Nasal cavity respiratory epithelium epithelial cell of viscerocranial mucosa (primary cell): Measurements from ENCODE around the gene ZNF80. TPM values are rescaled to one million over a fixed set of nuclear protein-coding genes. Genes with fewer than 3 reads are reported as not detected.

Experiments used
- total RNA-seq: library from RNA; depleted of rRNA; stranded (reverse); fragments of >200 nt; gene quantifications from 2 replicates; pipeline ENCODE4 v1.2.3, GENCODE V29; 2014

Gene ZNF80
- total RNA-seq: not detected in 2 replicates

GRCh38 chr3:114237478-114237877 lies at the start of gene ZNF80:
Gene ZNF80, minus strand, starts transcription at chr3:114237578. Its CDS starts 504 bp downstream, at chr3:114237074.

Other genes with a start within 250 kb of the ZNF80 start
- gene CCDC191, start 181.1 kb downstream of the ZNF80 start, total RNA-seq: 1.0 and 2.8 TPM in 2 replicates
- gene QTRT2, start 180.8 kb downstream of the ZNF80 start, total RNA-seq: 30.1 and 36.7 TPM in 2 replicates
- not detected in 2 replicates for gene DRD3, start 58.5 kb downstream of the ZNF80 start, total RNA-seq
- not detected in 2 replicates for gene TIGIT, start 56.5 kb upstream of the ZNF80 start, total RNA-seq